Mammary epithelial cell (primary cell): ENCODE data around the gene FOXK2.

Source experiments
- EZH2 ChIP-seq: IDR thresholded peaks from 2 replicates; pipeline ENCODE4 v1.6.1; 2012; ENCODE audit warnings: low read length, inconsistent platforms, borderline replicate concordance
- TF ChIP-seq, protein P1 (sequence below), 2 donors: IDR thresholded peaks in 1 of 2; conservative IDR thresholded peaks in 1 of 2; 2 replicates each; pipeline ENCODE4 v1.5.1; 2011 to 2012; ENCODE audit warnings: inconsistent platforms in 2 of 2, low read length in 2 of 2, mild to moderate bottlenecking in 2 of 2, control low read depth in 1 of 2, low read depth in 1 of 2; ENCODE audit not compliant: insufficient read depth in 1 of 2; ENCODE audit errors: extremely low read depth in 1 of 2

DNA sequence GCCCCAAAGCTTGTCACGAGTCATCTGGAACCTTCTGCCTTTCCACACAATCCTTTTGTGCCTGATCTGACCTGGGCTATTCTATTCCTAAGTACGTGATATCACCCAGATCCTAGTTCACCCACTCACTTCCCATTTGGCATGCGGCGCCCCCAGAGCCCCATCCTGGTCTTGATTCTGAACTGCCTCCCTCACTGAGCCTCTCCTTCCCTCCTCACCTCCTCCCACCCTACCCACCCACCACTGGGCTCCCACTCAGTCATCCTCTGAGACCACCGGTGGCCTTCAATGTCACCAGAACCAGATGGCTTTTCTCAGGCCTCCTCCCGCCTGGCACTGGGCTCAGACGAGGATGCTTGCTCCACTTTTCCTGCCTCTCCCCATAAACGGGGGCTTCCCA, 110.2 kb downstream of the FOXK2 start:
- TF ChIP-seq, protein P1, sequence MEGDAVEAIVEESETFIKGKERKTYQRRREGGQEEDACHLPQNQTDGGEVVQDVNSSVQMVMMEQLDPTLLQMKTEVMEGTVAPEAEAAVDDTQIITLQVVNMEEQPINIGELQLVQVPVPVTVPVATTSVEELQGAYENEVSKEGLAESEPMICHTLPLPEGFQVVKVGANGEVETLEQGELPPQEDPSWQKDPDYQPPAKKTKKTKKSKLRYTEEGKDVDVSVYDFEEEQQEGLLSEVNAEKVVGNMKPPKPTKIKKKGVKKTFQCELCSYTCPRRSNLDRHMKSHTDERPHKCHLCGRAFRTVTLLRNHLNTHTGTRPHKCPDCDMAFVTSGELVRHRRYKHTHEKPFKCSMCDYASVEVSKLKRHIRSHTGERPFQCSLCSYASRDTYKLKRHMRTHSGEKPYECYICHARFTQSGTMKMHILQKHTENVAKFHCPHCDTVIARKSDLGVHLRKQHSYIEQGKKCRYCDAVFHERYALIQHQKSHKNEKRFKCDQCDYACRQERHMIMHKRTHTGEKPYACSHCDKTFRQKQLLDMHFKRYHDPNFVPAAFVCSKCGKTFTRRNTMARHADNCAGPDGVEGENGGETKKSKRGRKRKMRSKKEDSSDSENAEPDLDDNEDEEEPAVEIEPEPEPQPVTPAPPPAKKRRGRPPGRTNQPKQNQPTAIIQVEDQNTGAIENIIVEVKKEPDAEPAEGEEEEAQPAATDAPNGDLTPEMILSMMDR (conservative IDR thresholded peaks at IDR 0.05 in 1 of 2, IDR thresholded peaks at IDR 0.05 in 1 of 2; ENCODE audit: extremely low read depth in 1 of 2, insufficient read depth in 1 of 2, low read depth in 1 of 2, low read length in 2 of 2), result no peak
- no peak for TF ChIP-seq EZH2
